HUES48 (cell line): ENCODE results near the gene THPO.

Experiments
- H3K27ac ChIP-seq: one replicate; pipeline ENCODE4 v1.7.0; 2013; ENCODE audit warnings: low read depth, low read length, inconsistent platforms
- H3K27me3 ChIP-seq: 2 replicates; pipeline ENCODE4 v1.6.1; 2013; ENCODE audit warnings: mild to moderate bottlenecking, low read length; ENCODE audit not compliant: control insufficient read depth, insufficient read depth
- H3K36me3 ChIP-seq: 2 replicates; pipeline ENCODE4 v1.6.1; 2013; ENCODE audit warnings: low read length; ENCODE audit not compliant: control insufficient read depth, insufficient read depth
- H3K4me1 ChIP-seq: 2 replicates; pipeline ENCODE4 v1.6.1; 2013; ENCODE audit warnings: mild to moderate bottlenecking, low read length; ENCODE audit not compliant: control insufficient read depth, insufficient read depth
- H3K4me3 ChIP-seq: 2 replicates; pipeline ENCODE4 v1.5.1; 2013; ENCODE audit warnings: mild to moderate bottlenecking, low read depth, low read length
- H3K9ac ChIP-seq: 2 replicates; pipeline ENCODE4 v1.6.1; 2013; ENCODE audit warnings: mild to moderate bottlenecking, low read depth, low read length, moderate library complexity
- H3K9me3 ChIP-seq: 2 replicates; pipeline ENCODE4 v1.6.1; 2013; ENCODE audit warnings: low read length; ENCODE audit not compliant: control insufficient read depth, insufficient read depth

The THPO gene

GRCh38 chr3:184377882-184378445 is at the start of gene THPO:
Gene THPO, minus strand, starts transcription at chr3:184378207. Its CDS starts 1,948 bp downstream, at chr3:184376259.
- Histone ChIP-seq H3K27ac (no peak within 1 kb of the TSS), H3K9me3 (no peaks in the 10 kb centered on the region), H3K4me1 (peaks cover 29% of the 10 kb centered on the region), H3K27me3 (peaks cover 65% of the 10 kb centered on the region), H3K9ac (no peak within 1 kb of the TSS), H3K36me3 (no peaks in the 10 kb centered on the region), H3K4me3 (no peak within 1 kb of the TSS)

GRCh38 chr3:184426691-184427141 is 48.7 kb upstream of the THPO start:
- no peaks in the 10 kb centered on the region for H3K36me3 ChIP-seq
- no peak overlapping the region for H3K27ac ChIP-seq
- no peak overlapping the region for H3K4me3 ChIP-seq
- no peaks in the 10 kb centered on the region for H3K9me3 ChIP-seq
- no peak overlapping the region for H3K9ac ChIP-seq
- no peaks in the 10 kb centered on the region for H3K4me1 ChIP-seq
- no peaks in the 10 kb centered on the region for H3K27me3 ChIP-seq

GRCh38 chr3:184423561-184423960 is 45.6 kb upstream of the THPO start:
- H3K27ac ChIP-seq, result no peak overlapping the region
- no peaks in the 10 kb centered on the region for H3K9me3 ChIP-seq
- H3K9ac ChIP-seq, result no peak overlapping the region

GRCh38 chr3:184419171-184419570 is 41.2 kb upstream of the THPO start:
- H3K4me1 ChIP-seq, result no peaks in the 10 kb centered on the region; the same call in 1 of the 2 replicates
- H3K27me3 ChIP-seq, result no peaks in the 10 kb centered on the region
- no peaks in the 10 kb centered on the region for H3K36me3 ChIP-seq
- H3K9ac ChIP-seq, result no peak overlapping the region
- H3K4me3 ChIP-seq, result no peak overlapping the region
- H3K27ac ChIP-seq, result no peak overlapping the region
- H3K9me3 ChIP-seq, result no peaks in the 10 kb centered on the region

More at GRCh38 chr3:184423561-184423960, 45.6 kb upstream of the THPO start:
- Histone ChIP-seq H3K36me3 (no peaks in the 10 kb centered on the region), H3K4me1 (no peaks in the 10 kb centered on the region), H3K27me3 (no peaks in the 10 kb centered on the region), H3K4me3 (no peak overlapping the region)

DNA sequence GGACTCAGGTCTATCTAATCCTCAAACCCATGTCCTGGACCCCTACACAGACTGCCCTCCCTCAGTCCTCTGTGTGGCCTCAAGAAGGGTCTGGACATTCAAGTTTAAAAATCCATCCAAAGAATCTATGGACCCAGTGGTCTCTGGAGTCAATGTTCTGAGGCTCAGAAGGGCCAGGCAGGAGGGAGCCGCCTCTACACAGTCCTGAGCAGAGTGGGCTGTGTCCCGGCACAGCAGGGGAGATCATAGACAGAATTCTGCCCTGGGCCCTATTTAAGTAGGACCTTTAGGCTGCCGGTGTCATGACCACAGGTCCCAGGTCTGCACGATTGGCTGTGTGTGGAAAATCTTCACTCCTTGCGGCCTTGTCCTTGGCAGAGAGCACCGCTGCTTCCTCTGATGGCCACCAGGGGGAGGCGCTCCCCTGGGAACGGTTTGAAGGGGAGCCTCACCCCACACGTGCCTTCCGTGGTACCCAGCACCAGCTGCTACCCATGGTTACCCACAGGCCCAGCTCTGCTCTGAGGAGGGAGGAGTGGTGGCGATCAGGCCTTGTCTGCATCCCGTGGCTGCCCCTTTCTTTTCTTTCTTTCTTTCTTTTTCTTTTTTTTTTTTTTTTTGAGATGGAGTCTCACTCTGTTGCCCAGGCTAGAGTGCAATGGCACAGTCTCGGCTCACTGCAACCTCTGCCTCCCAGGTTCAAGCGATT is 39.8 kb upstream of the THPO start:
- no peaks in the 10 kb centered on the region for H3K9me3 ChIP-seq

GRCh38 chr3:184415203-184415490 is 37.1 kb upstream of the THPO start:
- Histone ChIP-seq H3K27me3 (no peaks in the 10 kb centered on the region), H3K27ac (no peak overlapping the region), H3K36me3 (no peaks in the 10 kb centered on the region), H3K9ac (no peak overlapping the region), H3K4me1 (no peaks in the 10 kb centered on the region; the same call in 1 of the 2 replicates), H3K4me3 (no peak overlapping the region), H3K9me3 (no peaks in the 10 kb centered on the region)

More for the DNA sequence above, 39.8 kb upstream of the THPO start:
- no peak overlapping the region for H3K4me3 ChIP-seq
- H3K27me3 ChIP-seq, result no peaks in the 10 kb centered on the region
- no peak overlapping the region for H3K27ac ChIP-seq
- no peaks in the 10 kb centered on the region for H3K36me3 ChIP-seq
- no peaks in the 10 kb centered on the region; the same call in 1 of the 2 replicates for H3K4me1 ChIP-seq
- no peak overlapping the region for H3K9ac ChIP-seq

- H3K36me3 ChIP-seq, result no peaks in the 10 kb centered on the region
These were observed 36.6 kb upstream of the THPO start for GRCh38 chr3:184414418-184415202.

DNA sequence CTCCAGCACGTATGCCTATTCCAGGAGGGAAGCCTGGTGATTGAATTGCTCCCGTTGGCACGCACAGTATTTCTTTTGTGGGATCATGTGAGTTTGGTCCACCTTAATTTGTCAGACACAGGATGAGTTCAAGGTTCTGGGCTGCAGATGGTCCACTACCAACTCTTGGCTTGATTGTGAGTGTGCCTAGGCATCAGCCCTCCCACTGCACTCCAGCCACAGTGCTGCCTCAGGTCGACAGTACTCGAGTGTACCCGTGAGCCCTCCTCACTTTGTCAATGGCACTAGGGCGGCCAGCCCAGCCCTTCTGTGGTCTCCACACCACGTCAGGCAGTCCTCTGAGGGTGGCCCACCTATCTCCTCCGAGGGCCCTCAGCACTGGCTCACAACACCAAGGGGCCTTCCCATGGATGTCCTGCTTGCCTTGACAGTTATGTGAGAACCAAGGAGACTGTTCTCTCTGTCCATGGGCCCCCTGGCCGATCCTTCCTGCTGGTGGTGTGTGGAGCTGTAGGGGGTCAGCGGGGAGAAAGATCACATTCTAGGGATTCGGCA is 32.0 kb upstream of the THPO start:
- H3K36me3 ChIP-seq, result no peaks in the 10 kb centered on the region
- H3K4me3 ChIP-seq, result no peak overlapping the region
- no peaks in the 10 kb centered on the region for H3K27me3 ChIP-seq
- no peak overlapping the region for H3K9ac ChIP-seq
- H3K27ac ChIP-seq, result no peak overlapping the region
- H3K4me1 ChIP-seq, result no peaks in the 10 kb centered on the region; the same call in 1 of the 2 replicates
- no peaks in the 10 kb centered on the region for H3K9me3 ChIP-seq

More at GRCh38 chr3:184414418-184415202, 36.6 kb upstream of the THPO start:
- H3K27me3 ChIP-seq, result no peaks in the 10 kb centered on the region
- no peak overlapping the region for H3K9ac ChIP-seq
- H3K4me1 ChIP-seq, result no peaks in the 10 kb centered on the region; the same call in 1 of the 2 replicates
- H3K9me3 ChIP-seq, result no peaks in the 10 kb centered on the region
- H3K4me3 ChIP-seq, result no peak overlapping the region
- H3K27ac ChIP-seq, result no peak overlapping the region

- Histone ChIP-seq H3K9me3 (no peaks in the 10 kb centered on the region), H3K9ac (no peak overlapping the region), H3K4me1 (no peaks in the 10 kb centered on the region), H3K36me3 (no peaks in the 10 kb centered on the region), H3K27me3 (no peaks in the 10 kb centered on the region), H3K4me3 (no peak overlapping the region), H3K27ac (no peak overlapping the region)
These were observed 31.4 kb upstream of the THPO start for GRCh38 chr3:184409331-184409926.

GRCh38 chr3:184405075-184406030 is 27.3 kb upstream of the THPO start:
- Histone ChIP-seq H3K4me1 (no peaks in the 10 kb centered on the region), H3K27ac (no peak overlapping the region), H3K27me3 (no peaks in the 10 kb centered on the region), H3K9me3 (no peaks in the 10 kb centered on the region), H3K36me3 (no peaks in the 10 kb centered on the region), H3K4me3 (no peak overlapping the region), H3K9ac (no peak overlapping the region)
